Ishikawa (cell line): ENCODE measurements around the gene CLDN25.

ENCODE experiments used
- CREB1 ChIP-seq: IDR thresholded peaks from 2 replicates; pipeline ENCODE4 v1.6.1; 2012; ENCODE audit warnings: low read depth
- EGR1 ChIP-seq: IDR thresholded peaks from 2 replicates; pipeline ENCODE4 v1.6.1; 2012
- EP300 ChIP-seq: IDR thresholded peaks from 2 replicates; pipeline ENCODE4 v1.6.1; 2012; ENCODE audit warnings: borderline replicate concordance
- NFIC ChIP-seq: IDR thresholded peaks from 2 replicates; pipeline ENCODE4 v1.6.1; 2012
- RAD21 ChIP-seq: IDR thresholded peaks from 2 replicates; pipeline ENCODE4 v1.6.1; 2012; ENCODE audit warnings: low read depth
- REST ChIP-seq: IDR thresholded peaks from 2 replicates; pipeline ENCODE4 v1.6.1; 2012; ENCODE audit warnings: low read depth, mild to moderate bottlenecking
- TAF1 ChIP-seq: IDR thresholded peaks from 2 replicates; pipeline ENCODE4 v1.6.1; 2012; ENCODE audit warnings: low read depth, mild to moderate bottlenecking
- TCF12 ChIP-seq: IDR thresholded peaks from 2 replicates; pipeline ENCODE4 v1.6.1; 2012; ENCODE audit warnings: low read depth
- TEAD4 ChIP-seq: IDR thresholded peaks from 2 replicates; pipeline ENCODE4 v1.6.1; 2012
- USF1 ChIP-seq: IDR thresholded peaks from 2 replicates; pipeline ENCODE4 v1.6.1; 2012
- YY1 ChIP-seq: IDR thresholded peaks from 2 replicates; pipeline ENCODE4 v1.6.1; 2012; ENCODE audit warnings: low read depth
- ZBTB7A ChIP-seq: IDR thresholded peaks from 2 replicates; pipeline ENCODE4 v1.6.1; 2012; ENCODE audit warnings: low read depth

- TF ChIP-seq EGR1 (no peak), EP300 (no peak), YY1 (no peak), TCF12 (no peak), TAF1 (no peak), TEAD4 (no peak), RAD21 (no peak), NFIC (no peak), USF1 (no peak), REST (no peak), CREB1 (no peak), ZBTB7A (no peak)
These were observed 43.3 kb upstream of the CLDN25 start for GRCh38 chr11:113736323-113736722.
